HG02884 (cell line): ENCODE measurements around the gene RHBDL3.

Experiments used
- ATAC-seq: cut with Tn5 transposase; IDR thresholded peaks from one replicate; pipeline ENCODE4 v1.9.1; 2021; ENCODE audit warnings: mild to moderate bottlenecking, moderate library complexity; ENCODE audit not compliant: unreplicated experiment

RHBDL3 gene

GRCh38 chr17:32266389-32267301 is 1.0 kb downstream of the RHBDL3 start:
- no peak for ATAC-seq

GRCh38 chr17:32267690-32268205 is 2.1 kb downstream of the RHBDL3 start:
- ATAC-seq: no peak

- no peak for ATAC-seq
Measured at GRCh38 chr17:32268734-32269288, 3.2 kb downstream of the RHBDL3 start.

- ATAC-seq: no peak
Measured at GRCh38 chr17:32269377-32269776, 3.7 kb downstream of the RHBDL3 start.

GRCh38 chr17:32271844-32272243 is 6.2 kb downstream of the RHBDL3 start:
- ATAC-seq: no peak

- ATAC-seq: no peak
Measured at GRCh38 chr17:32274101-32274500, 8.5 kb downstream of the RHBDL3 start.

- no peak for ATAC-seq
Measured at GRCh38 chr17:32274643-32275042, 9.0 kb downstream of the RHBDL3 start.

- ATAC-seq: no peak
Measured at GRCh38 chr17:32275060-32276042, 9.7 kb downstream of the RHBDL3 start.

GRCh38 chr17:32276171-32276601 is 10.6 kb downstream of the RHBDL3 start:
- no peak for ATAC-seq

GRCh38 chr17:32277284-32277683 is 11.7 kb downstream of the RHBDL3 start:
- ATAC-seq: no peak

GRCh38 chr17:32278815-32279214 is 13.2 kb downstream of the RHBDL3 start:
- ATAC-seq: no peak

GRCh38 chr17:32279891-32280716 is 14.5 kb downstream of the RHBDL3 start:
- no peak for ATAC-seq

GRCh38 chr17:32281011-32281451 is 15.4 kb downstream of the RHBDL3 start:
- ATAC-seq: no peak

GRCh38 chr17:32283745-32284201 is 18.1 kb downstream of the RHBDL3 start:
- ATAC-seq: no peak

GRCh38 chr17:32285306-32285705 is 19.7 kb downstream of the RHBDL3 start:
- no peak for ATAC-seq

GRCh38 chr17:32285746-32286517 is 20.3 kb downstream of the RHBDL3 start:
- ATAC-seq: no peak

- ATAC-seq: no peak
Measured at GRCh38 chr17:32286518-32286900, 20.9 kb downstream of the RHBDL3 start.

GRCh38 chr17:32287804-32288511 is 22.3 kb downstream of the RHBDL3 start:
- no peak for ATAC-seq

- ATAC-seq: no peak
Measured at GRCh38 chr17:32288615-32289014, 23.0 kb downstream of the RHBDL3 start.
